Right lobe of liver (tissue), 6 donors: ENCODE data around the gene SUGCT. TPM values are rescaled to one million over a fixed set of nuclear protein-coding genes. Genes with fewer than 3 reads are reported as not detected.

Source experiments
- ATAC-seq, 4 donors: fragments of 200-7000 bp; cut with Tn5 transposase; one replicate each; pipeline ENCODE4 v1.9.1; 2020; ENCODE audit warnings: mild to moderate bottlenecking in 4 of 4, moderate library complexity in 4 of 4
- DNase-seq, 3 donors: peaks; one replicate each; pipeline ENCODE4 v3.0.0-alpha.2; 2020
- H3K27ac ChIP-seq, 3 donors: fragments of 200-600 bp; one replicate each; pipeline ENCODE4 v1.8.0; 2022
- H3K27me3 ChIP-seq, 2 donors: fragments of 200-600 bp; one replicate each; pipeline ENCODE4 v1.8.0; 2022
- H3K36me3 ChIP-seq, 4 donors: fragments of 200-600 bp; sonication (generic) in 1 of 4; one replicate each; pipeline versions ENCODE4 v1.5.1 to v1.8.0; 2017 to 2022; ENCODE audit warnings: control low read depth in 1 of 4
- H3K4me1 ChIP-seq, 4 donors: fragments of 200-600 bp; sonication (generic) in 1 of 4; one replicate each; pipeline versions ENCODE4 v1.5.1 to v1.8.0; 2017 to 2022; ENCODE audit warnings: control low read depth in 1 of 4
- H3K4me3 ChIP-seq, 3 donors: fragments of 200-600 bp; one replicate each; pipeline ENCODE4 v1.8.0; 2022
- H3K9me3 ChIP-seq, 4 donors: fragments of 200-600 bp; sonication (generic) in 1 of 4; one replicate each; pipeline versions ENCODE4 v1.5.1 to v1.8.0; 2017 to 2022; ENCODE audit warnings: control low read depth in 1 of 4
- CTCF ChIP-seq, 4 donors: fragments of 200-600 bp in 3 of 4; fragments of 450-650 bp in 1 of 4; IDR thresholded peaks; one replicate each; pipeline versions ENCODE4 v1.5.1 to v1.8.0; 2016 to 2022; ENCODE audit warnings: antibody characterized with exemption in 4 of 4, mild to moderate bottlenecking in 2 of 4
- POLR2A ChIP-seq: fragments of 450-650 bp; IDR thresholded peaks from one replicate; pipeline ENCODE4 v1.6.1; 2017; ENCODE audit warnings: antibody characterized with exemption, mild to moderate bottlenecking
- WGBS: methylation state at CpG from one replicate; pipeline ENCODE4 v1.1.6; 2018; ENCODE audit warnings: low coverage, low lambda C conversion rate; ENCODE audit not compliant: insufficient coverage; ENCODE audit errors: missing lambda C conversion rate; 5-methylcytosine and 5-hydroxymethylcytosine counted together
- intact Hi-C, 2 donors: fragments of 100-400 bp; cut with DNase I; formaldehyde crosslinking; loops; one replicate each; pipeline versions ENCODE4 v1.11.2 to v1.14.1; 2022
- total RNA-seq, 6 experiments: library from RNA; depleted of rRNA in 2 of 6; stranded (reverse); fragments of >200 nt in 2 of 6; fragmentation: NEBNext Ultra II Directional in 3 of 6; extraction: Animal tissue kit (Norgen Biotek cat#: 25700) in 3 of 6; gene quantifications; one replicate each; pipeline versions ENCODE4 v1.1.0 to v1.2.4, GENCODE V29; 2016 to 2023
- donor health status: DM: no; HTN: yes; CAD: no.
- donor health status: DM: no; HTN: no; CAD: no.
- donor health status: DM: no; HTN: no; CAD: no.
- donor health status: DM: no; HTN: yes; CAD: no.
- donor health status: DM: no; HTN: yes; CAD: no.

The SUGCT gene
- total RNA-seq, 6 experiments from 2014 or later: 10.1 to 21.0 (median 14.2) TPM

- Histone ChIP-seq H3K27me3 (no peaks in the 10 kb centered on the region), H3K9me3 (no peaks in the 10 kb centered on the region), H3K36me3 (no peaks in the 10 kb centered on the region), H3K4me3 (no peak overlapping the region), H3K27ac (no peak overlapping the region), H3K4me1 (peaks cover 0 to 7% (median 0%) of the 10 kb centered on the region in 4 donors)
- peak; percentile 58 to 71 (median 63) for TF ChIP-seq CTCF (IDR thresholded peaks at IDR 0.05)
- TF ChIP-seq POLR2A: no peak
- ATAC-seq (peak; percentile 91 to 96 (median 94)), DNase-seq (peak; percentile 59 to 69 (median 63))
- 41% methylated on average over 15 of the region's 17 CpGs for WGBS
- intact Hi-C loops: no loop called here
Observed at GRCh38 chr7:40604601-40605438, 470.0 kb downstream of the SUGCT start.

GRCh38 chr7:40608321-40609075 is 473.7 kb downstream of the SUGCT start:
- intact Hi-C loops: no loop called here
- H3K27me3 ChIP-seq: no peaks in the 10 kb centered on the region
- TF ChIP-seq CTCF (IDR thresholded peaks at IDR 0.05) (no peak), POLR2A (no peak)
- DNase-seq (no peak), ATAC-seq (peak; percentile 42 to 68 (median 48))
- no peaks in the 10 kb centered on the region for H3K36me3 ChIP-seq
- no peak overlapping the region for H3K4me3 ChIP-seq
- H3K9me3 ChIP-seq: no peaks in the 10 kb centered on the region
- peaks cover 0 to 7% (median 0%) of the 10 kb centered on the region in 4 donors for H3K4me1 ChIP-seq
- no peak overlapping the region for H3K27ac ChIP-seq
- WGBS: 62% methylated on average over 5 of the region's 5 CpGs

GRCh38 chr7:40610461-40610860 is 475.7 kb downstream of the SUGCT start:
- DNase-seq (no peak), ATAC-seq (no peak)
- TF ChIP-seq POLR2A: no peak
- no peak for TF ChIP-seq CTCF (IDR thresholded peaks at IDR 0.05)
- H3K4me3 ChIP-seq: no peak overlapping the region
- H3K27me3 ChIP-seq: no peaks in the 10 kb centered on the region
- 74% methylated on average over 3 of the region's 4 CpGs for WGBS
- no peak overlapping the region for H3K27ac ChIP-seq
- H3K36me3 ChIP-seq: no peaks in the 10 kb centered on the region
- intact Hi-C loops: no loop called here
- H3K9me3 ChIP-seq: no peaks in the 10 kb centered on the region
- peaks cover 0 to 7% (median 0%) of the 10 kb centered on the region in 4 donors for H3K4me1 ChIP-seq

- H3K4me3 ChIP-seq: no peak overlapping the region
- intact Hi-C loops: no loop called here
- no peak for TF ChIP-seq POLR2A
- no peak for TF ChIP-seq CTCF (IDR thresholded peaks at IDR 0.05)
- no peak for DNase-seq
- H3K27me3 ChIP-seq: no peaks in the 10 kb centered on the region
- no peaks in the 10 kb centered on the region for H3K9me3 ChIP-seq
- H3K36me3 ChIP-seq: no peaks in the 10 kb centered on the region
- no peak for ATAC-seq
- peaks cover 0 to 7% (median 0%) of the 10 kb centered on the region in 4 donors for H3K4me1 ChIP-seq
- 87% methylated on average over 2 of the region's 2 CpGs for WGBS
- no peak overlapping the region for H3K27ac ChIP-seq
Observed at GRCh38 chr7:40611095-40611871, 476.5 kb downstream of the SUGCT start.
